ENCODE measurements around the gene CNTN5. TPM values are rescaled to one million over a fixed set of nuclear protein-coding genes. Genes with fewer than 3 reads are reported as not detected.

The CNTN5 gene
- polyA plus RNA-seq, 1 of the 3 experiments (the other 2 are of a cell fraction) = not detected

- H3K4me1 ChIP-seq (ENCODE audit: control insufficient read depth in 1 of 2, insufficient read depth in 2 of 2, low read depth in 1 of 2, low read length in 1 of 2) = no peaks in the 10 kb centered on the region
- no peak overlapping the region for H3K9ac ChIP-seq
- H2AFZ ChIP-seq (ENCODE audit: low read depth) = no peak overlapping the region
- 25% methylated on average over 4 of the region's 4 CpGs for WGBS (ENCODE audit: low lambda C conversion rate)
- DNase-seq = no peak
- no peaks in the 10 kb centered on the region for H3K79me2 ChIP-seq (ENCODE audit: insufficient read depth)
- ChIA-PET CTCF (no interaction called here), POLR2A (no interaction called here)
- no peaks in the 10 kb centered on the region for H3K27me3 ChIP-seq (ENCODE audit: insufficient read depth)
- H3K9me3 ChIP-seq = no peaks in the 10 kb centered on the region
- H3K4me2 ChIP-seq = no peak overlapping the region
- H3K36me3 ChIP-seq (replicated peaks in 1 of 2; ENCODE audit: control insufficient read depth in 1 of 2, insufficient read depth in 2 of 2, low read length in 1 of 2) = no peaks in the 10 kb centered on the region
- no peak for TF ChIP-seq GATA2 (CRISPR knock-in tag; IDR thresholded peaks at IDR 0.05)
- TF ChIP-seq CHD2 (IDR thresholded peaks at IDR 0.05; ENCODE audit: low read length, partially characterized antibody) = no peak
- no peak for TF ChIP-seq JUND (IDR thresholded peaks at IDR 0.05)
- TF ChIP-seq ELF1 (IDR thresholded peaks at IDR 0.05) = no peak
- TF ChIP-seq, protein P1, sequence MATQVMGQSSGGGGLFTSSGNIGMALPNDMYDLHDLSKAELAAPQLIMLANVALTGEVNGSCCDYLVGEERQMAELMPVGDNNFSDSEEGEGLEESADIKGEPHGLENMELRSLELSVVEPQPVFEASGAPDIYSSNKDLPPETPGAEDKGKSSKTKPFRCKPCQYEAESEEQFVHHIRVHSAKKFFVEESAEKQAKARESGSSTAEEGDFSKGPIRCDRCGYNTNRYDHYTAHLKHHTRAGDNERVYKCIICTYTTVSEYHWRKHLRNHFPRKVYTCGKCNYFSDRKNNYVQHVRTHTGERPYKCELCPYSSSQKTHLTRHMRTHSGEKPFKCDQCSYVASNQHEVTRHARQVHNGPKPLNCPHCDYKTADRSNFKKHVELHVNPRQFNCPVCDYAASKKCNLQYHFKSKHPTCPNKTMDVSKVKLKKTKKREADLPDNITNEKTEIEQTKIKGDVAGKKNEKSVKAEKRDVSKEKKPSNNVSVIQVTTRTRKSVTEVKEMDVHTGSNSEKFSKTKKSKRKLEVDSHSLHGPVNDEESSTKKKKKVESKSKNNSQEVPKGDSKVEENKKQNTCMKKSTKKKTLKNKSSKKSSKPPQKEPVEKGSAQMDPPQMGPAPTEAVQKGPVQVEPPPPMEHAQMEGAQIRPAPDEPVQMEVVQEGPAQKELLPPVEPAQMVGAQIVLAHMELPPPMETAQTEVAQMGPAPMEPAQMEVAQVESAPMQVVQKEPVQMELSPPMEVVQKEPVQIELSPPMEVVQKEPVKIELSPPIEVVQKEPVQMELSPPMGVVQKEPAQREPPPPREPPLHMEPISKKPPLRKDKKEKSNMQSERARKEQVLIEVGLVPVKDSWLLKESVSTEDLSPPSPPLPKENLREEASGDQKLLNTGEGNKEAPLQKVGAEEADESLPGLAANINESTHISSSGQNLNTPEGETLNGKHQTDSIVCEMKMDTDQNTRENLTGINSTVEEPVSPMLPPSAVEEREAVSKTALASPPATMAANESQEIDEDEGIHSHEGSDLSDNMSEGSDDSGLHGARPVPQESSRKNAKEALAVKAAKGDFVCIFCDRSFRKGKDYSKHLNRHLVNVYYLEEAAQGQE (IDR thresholded peaks at IDR 0.05; ENCODE audit: low read depth, low read length) = no peak
- TF ChIP-seq, protein P2, sequence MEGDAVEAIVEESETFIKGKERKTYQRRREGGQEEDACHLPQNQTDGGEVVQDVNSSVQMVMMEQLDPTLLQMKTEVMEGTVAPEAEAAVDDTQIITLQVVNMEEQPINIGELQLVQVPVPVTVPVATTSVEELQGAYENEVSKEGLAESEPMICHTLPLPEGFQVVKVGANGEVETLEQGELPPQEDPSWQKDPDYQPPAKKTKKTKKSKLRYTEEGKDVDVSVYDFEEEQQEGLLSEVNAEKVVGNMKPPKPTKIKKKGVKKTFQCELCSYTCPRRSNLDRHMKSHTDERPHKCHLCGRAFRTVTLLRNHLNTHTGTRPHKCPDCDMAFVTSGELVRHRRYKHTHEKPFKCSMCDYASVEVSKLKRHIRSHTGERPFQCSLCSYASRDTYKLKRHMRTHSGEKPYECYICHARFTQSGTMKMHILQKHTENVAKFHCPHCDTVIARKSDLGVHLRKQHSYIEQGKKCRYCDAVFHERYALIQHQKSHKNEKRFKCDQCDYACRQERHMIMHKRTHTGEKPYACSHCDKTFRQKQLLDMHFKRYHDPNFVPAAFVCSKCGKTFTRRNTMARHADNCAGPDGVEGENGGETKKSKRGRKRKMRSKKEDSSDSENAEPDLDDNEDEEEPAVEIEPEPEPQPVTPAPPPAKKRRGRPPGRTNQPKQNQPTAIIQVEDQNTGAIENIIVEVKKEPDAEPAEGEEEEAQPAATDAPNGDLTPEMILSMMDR (IDR thresholded peaks at IDR 0.05) = no peak
- TF ChIP-seq NRF1 (IDR thresholded peaks at IDR 0.05; ENCODE audit: low read depth, low read length) = no peak
- no peak for TF ChIP-seq RFX5 (IDR thresholded peaks at IDR 0.05; ENCODE audit: low read length)
- no peak overlapping the region for H3K27ac ChIP-seq (ENCODE audit: low read depth in 2 of 2, low read length in 1 of 2)
- no peaks in the 10 kb centered on the region for H3K9me2 ChIP-seq
- no peak overlapping the region for H3K4me3 ChIP-seq (ENCODE audit: low read depth in 2 of 2, low read length in 1 of 2)
- H3F3A ChIP-seq (replicated peaks; ENCODE audit: insufficient read depth) = no peaks in the 10 kb centered on the region
- H4K20me1 ChIP-seq (ENCODE audit: insufficient read depth) = no peaks in the 10 kb centered on the region
These were observed 485.1 kb downstream of the CNTN5 start for GRCh38 chr11:99505831-99506230.

GRCh38 chr11:99509863-99510262 is 489.1 kb downstream of the CNTN5 start:
- Histone ChIP-seq H3K9me3 (no peaks in the 10 kb centered on the region), H3K4me3 (ENCODE audit: low read depth in 2 of 2, low read length in 1 of 2) (no peak overlapping the region), H3K79me2 (ENCODE audit: insufficient read depth) (no peaks in the 10 kb centered on the region), H3K4me1 (ENCODE audit: control insufficient read depth in 1 of 2, insufficient read depth in 2 of 2, low read depth in 1 of 2, low read length in 1 of 2) (no peaks in the 10 kb centered on the region), H2AFZ (ENCODE audit: low read depth) (no peak overlapping the region), H4K20me1 (ENCODE audit: insufficient read depth) (no peaks in the 10 kb centered on the region), H3K9ac (no peak overlapping the region), H3K9me2 (no peaks in the 10 kb centered on the region), H3K4me2 (no peak overlapping the region), H3F3A (replicated peaks; ENCODE audit: insufficient read depth) (no peaks in the 10 kb centered on the region), H3K27ac (ENCODE audit: low read depth in 2 of 2, low read length in 1 of 2) (no peak overlapping the region), H3K27me3 (ENCODE audit: insufficient read depth) (no peaks in the 10 kb centered on the region), H3K36me3 (replicated peaks in 1 of 2; ENCODE audit: control insufficient read depth in 1 of 2, insufficient read depth in 2 of 2, low read length in 1 of 2) (no peaks in the 10 kb centered on the region)
- no peak for DNase-seq
- TF ChIP-seq, protein P3, sequence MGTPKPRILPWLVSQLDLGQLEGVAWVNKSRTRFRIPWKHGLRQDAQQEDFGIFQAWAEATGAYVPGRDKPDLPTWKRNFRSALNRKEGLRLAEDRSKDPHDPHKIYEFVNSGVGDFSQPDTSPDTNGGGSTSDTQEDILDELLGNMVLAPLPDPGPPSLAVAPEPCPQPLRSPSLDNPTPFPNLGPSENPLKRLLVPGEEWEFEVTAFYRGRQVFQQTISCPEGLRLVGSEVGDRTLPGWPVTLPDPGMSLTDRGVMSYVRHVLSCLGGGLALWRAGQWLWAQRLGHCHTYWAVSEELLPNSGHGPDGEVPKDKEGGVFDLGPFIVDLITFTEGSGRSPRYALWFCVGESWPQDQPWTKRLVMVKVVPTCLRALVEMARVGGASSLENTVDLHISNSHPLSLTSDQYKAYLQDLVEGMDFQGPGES (IDR thresholded peaks at IDR 0.05; ENCODE audit: low read depth, low read length) = no peak
- TF ChIP-seq YY1 (IDR thresholded peaks at IDR 0.05; ENCODE audit: low read depth) = no peak
- no peak for TF ChIP-seq EP300 (IDR thresholded peaks at IDR 0.05; ENCODE audit: borderline replicate concordance in 1 of 2, low read depth in 1 of 2, low read length in 1 of 2)
- TF ChIP-seq POLR2AphosphoS5 (IDR thresholded peaks at IDR 0.05; ENCODE audit: low read depth, low read length) = no peak
- TF ChIP-seq NFIC (IDR thresholded peaks at IDR 0.05; ENCODE audit: borderline replicate concordance) = no peak
- no peak for TF ChIP-seq TCF12 (IDR thresholded peaks at IDR 0.05)
- TF ChIP-seq GABPA (IDR thresholded peaks at IDR 0.05; ENCODE audit: low read depth) = no peak
- TF ChIP-seq MXI1 (IDR thresholded peaks at IDR 0.05; ENCODE audit: low read depth, low read length) = no peak
- no peak for TF ChIP-seq TEAD4 (IDR thresholded peaks at IDR 0.05; ENCODE audit: borderline replicate concordance, insufficient read depth)
- WGBS (ENCODE audit: low lambda C conversion rate) = 13% methylated on average over 2 of the region's 2 CpGs
- ChIA-PET CTCF (no interaction called here), POLR2A (no interaction called here)

Measured in SK-N-SH (cell line).